ENCODE data around the gene SLC25A12. TPM values are rescaled to one million over a fixed set of nuclear protein-coding genes. Genes with fewer than 3 reads are reported as not detected.
A peak's percentile ranks its signal among the peaks of the same experiment; 100 is the strongest.

The SLC25A12 gene
- total and polyA plus RNA-seq, 12 donors: 9.2 to 26.0 (median 21.0) TPM

DNA sequence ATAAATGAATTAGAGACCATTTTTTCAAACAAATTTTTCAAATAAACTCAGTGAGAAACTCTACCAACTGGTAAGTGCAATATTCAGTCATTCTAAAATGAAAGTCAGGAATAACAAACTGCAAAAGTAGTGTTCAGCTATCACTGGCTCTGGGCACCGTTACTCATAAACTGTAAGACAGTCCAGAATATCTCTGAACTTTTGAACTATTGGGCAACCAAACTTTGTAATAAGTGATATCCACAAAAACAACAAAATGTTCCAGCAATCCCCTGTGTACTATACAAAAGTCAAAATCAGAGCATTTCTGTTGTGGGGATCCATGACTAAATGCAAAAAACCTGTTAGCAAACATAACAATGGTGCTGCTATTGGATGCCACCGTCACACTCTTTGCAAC, 56.3 kb downstream of the SLC25A12 start:
- peaks cover 0 to 38% of the 10 kb centered on the region in 2 donors for H3K36me3 ChIP-seq (replicated peaks in 1 of 2)
- no peaks in the 10 kb centered on the region for H3K27me3 ChIP-seq
- H3K4me3 ChIP-seq: no peak overlapping the region
- no peak overlapping the region for H3K27ac ChIP-seq
- WGBS, 4 donors: 0 to 57% (median 19%) methylated on average over 2 of the region's 2 CpGs
- intact Hi-C loops (cut with DNase I): no loop called here
- peaks cover 0 to 19% of the 10 kb centered on the region in 2 donors for H3K4me1 ChIP-seq (replicated peaks in 1 of 2)
- peak in 2 of 7 donors; percentile 27 to 50 for DNase-seq
- no peaks in the 10 kb centered on the region for H3K9me3 ChIP-seq (replicated peaks in 1 of 3)
- TF ChIP-seq, protein P1, sequence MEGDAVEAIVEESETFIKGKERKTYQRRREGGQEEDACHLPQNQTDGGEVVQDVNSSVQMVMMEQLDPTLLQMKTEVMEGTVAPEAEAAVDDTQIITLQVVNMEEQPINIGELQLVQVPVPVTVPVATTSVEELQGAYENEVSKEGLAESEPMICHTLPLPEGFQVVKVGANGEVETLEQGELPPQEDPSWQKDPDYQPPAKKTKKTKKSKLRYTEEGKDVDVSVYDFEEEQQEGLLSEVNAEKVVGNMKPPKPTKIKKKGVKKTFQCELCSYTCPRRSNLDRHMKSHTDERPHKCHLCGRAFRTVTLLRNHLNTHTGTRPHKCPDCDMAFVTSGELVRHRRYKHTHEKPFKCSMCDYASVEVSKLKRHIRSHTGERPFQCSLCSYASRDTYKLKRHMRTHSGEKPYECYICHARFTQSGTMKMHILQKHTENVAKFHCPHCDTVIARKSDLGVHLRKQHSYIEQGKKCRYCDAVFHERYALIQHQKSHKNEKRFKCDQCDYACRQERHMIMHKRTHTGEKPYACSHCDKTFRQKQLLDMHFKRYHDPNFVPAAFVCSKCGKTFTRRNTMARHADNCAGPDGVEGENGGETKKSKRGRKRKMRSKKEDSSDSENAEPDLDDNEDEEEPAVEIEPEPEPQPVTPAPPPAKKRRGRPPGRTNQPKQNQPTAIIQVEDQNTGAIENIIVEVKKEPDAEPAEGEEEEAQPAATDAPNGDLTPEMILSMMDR (IDR thresholded peaks at IDR 0.05): no peak
- no peak for TF ChIP-seq POLR2A (IDR thresholded peaks at IDR 0.05)

DNA sequence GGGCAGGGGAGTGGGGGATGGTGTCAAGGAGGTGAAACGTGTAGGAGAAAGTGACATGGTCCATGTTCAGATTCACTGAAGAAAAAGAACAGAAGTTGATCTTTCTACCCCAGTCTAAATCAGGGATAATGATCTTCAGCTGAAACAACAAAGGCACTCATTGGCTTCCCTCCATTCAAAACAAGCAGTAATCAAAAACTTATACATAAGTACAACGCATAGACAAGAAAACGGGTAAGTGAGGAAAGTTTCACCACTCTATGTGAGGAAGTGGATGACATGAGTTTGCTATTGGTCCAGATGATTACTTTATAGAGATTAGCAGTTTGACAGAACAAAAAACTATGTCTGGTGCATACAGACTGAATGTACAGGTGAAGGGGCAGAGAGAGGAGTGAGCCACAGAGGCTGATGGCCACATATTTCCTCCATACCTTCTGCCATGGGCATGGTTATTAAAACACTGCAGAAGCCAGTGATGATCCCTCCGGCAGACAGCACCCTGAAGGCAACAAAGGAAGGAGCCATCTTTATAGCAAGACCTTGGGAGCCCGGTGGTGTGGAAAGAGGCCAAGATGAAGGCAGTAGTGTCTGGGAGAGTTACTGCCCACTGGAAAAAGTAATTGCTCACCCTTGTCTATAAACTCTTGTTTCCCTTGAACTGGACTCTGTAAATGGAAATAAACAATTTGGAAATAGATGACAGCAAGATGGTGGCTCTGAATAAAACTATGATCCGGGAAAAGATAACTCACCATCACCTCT, 57.7 kb downstream of the SLC25A12 start:
- Histone ChIP-seq H3K36me3 (replicated peaks in 1 of 2) (peaks cover 0 to 46% of the 10 kb centered on the region in 2 donors), H3K4me3 (no peak overlapping the region), H3K27me3 (no peaks in the 10 kb centered on the region), H3K27ac (no peak overlapping the region), H3K4me1 (replicated peaks in 1 of 2) (peaks cover 0 to 19% of the 10 kb centered on the region in 2 donors), H3K9me3 (replicated peaks in 1 of 3) (no peaks in the 10 kb centered on the region)
- peak in 4 of 7 donors; percentile 29 to 67 (median 43) for DNase-seq
- 76 to 79% (median 79%) methylated on average over 6 of the region's 6 CpGs for whole genome bisulfite sequencing, 4 donors
- intact Hi-C loops (cut with DNase I): no loop called here
- TF ChIP-seq, protein P1 (IDR thresholded peaks at IDR 0.05): no peak
- TF ChIP-seq POLR2A (IDR thresholded peaks at IDR 0.05): no peak

DNA sequence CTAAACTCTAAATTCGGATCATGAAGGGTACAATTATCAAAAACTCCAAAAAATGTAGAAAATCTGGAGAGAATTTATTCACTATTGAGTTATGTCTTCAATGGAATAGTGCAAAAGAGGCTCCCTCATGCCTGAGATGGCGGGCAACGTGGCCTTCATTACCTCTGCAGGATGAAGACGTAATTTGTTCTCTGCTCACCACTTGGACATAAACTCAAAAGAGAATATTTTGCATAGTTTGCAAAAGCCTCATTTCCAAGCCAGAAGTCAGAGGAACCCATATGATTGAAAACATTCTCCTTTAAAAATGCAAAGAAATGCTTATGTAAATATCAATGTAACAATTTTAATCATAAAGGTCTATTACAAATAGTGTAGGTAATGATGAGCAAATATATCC, 58.7 kb downstream of the SLC25A12 start:
- Histone ChIP-seq H3K27ac (no peak overlapping the region), H3K4me1 (replicated peaks in 1 of 2) (peaks cover 0 to 19% of the 10 kb centered on the region in 2 donors), H3K27me3 (no peaks in the 10 kb centered on the region), H3K4me3 (no peak overlapping the region), H3K9me3 (replicated peaks in 1 of 3) (no peaks in the 10 kb centered on the region), H3K36me3 (replicated peaks in 1 of 2) (peaks cover 0 to 50% of the 10 kb centered on the region in 2 donors)
- WGBS, 4 donors: 91 to 96% (median 95%) methylated on average over 4 of the region's 4 CpGs
- no peak for TF ChIP-seq POLR2A (IDR thresholded peaks at IDR 0.05)
- TF ChIP-seq, protein P1 (IDR thresholded peaks at IDR 0.05): no peak
- DNase-seq: no peak
- intact Hi-C loops (cut with DNase I): no loop called here

DNA sequence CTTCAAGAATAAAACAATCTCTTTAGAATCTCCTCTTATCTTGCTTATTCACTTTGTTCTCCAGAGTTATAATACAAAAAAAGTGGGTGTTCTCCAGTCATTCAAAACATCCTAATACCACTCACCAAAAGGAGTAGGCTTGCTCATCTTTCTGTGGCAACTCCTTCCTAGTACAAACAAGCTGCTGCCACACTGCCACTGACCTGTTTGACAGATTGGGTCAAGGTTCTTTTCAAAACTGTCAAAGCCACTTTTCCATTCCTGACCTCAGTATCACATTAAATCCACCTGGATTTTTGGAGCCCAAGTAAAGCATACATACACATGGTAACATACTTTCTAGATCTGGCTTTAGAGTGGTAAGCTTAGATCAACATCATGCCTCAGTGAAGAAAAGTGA, 59.8 kb downstream of the SLC25A12 start:
- Histone ChIP-seq H3K4me1 (replicated peaks in 1 of 2) (peaks cover 0 to 19% of the 10 kb centered on the region in 2 donors), H3K9me3 (replicated peaks in 1 of 3) (no peaks in the 10 kb centered on the region), H3K27me3 (no peaks in the 10 kb centered on the region), H3K4me3 (no peak overlapping the region), H3K27ac (no peak overlapping the region), H3K36me3 (replicated peaks in 1 of 2) (peaks cover 0 to 50% of the 10 kb centered on the region in 2 donors)
- DNase-seq: no peak
- intact Hi-C loops (cut with DNase I): no loop called here
- TF ChIP-seq, protein P1 (IDR thresholded peaks at IDR 0.05): no peak
- no peak for TF ChIP-seq POLR2A (IDR thresholded peaks at IDR 0.05)

Measured in adrenal gland (tissue), 12 donors.